ENCODE results near the gene CTBS.

DNA sequence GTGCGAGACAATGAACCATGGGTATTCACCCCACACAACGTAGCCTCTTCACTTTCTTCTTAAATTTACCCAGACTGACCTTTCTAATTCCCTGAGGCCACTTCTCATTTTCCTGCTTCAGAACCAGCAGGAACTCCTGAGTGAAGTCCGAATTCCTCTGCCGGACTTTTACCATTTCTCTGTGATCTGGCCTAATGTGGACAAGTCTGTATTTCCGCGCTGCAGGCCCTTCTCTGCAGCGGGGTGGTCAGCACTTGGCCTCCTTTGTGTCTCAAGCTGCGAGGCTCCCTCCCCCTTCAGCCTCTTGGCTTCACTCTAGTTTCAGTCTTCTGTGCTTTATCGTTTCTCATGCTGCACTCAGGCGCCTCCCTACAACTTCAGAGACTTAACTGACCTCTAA is 9.4 kb upstream of the CTBS start:
- TF ChIP-seq, protein P1, sequence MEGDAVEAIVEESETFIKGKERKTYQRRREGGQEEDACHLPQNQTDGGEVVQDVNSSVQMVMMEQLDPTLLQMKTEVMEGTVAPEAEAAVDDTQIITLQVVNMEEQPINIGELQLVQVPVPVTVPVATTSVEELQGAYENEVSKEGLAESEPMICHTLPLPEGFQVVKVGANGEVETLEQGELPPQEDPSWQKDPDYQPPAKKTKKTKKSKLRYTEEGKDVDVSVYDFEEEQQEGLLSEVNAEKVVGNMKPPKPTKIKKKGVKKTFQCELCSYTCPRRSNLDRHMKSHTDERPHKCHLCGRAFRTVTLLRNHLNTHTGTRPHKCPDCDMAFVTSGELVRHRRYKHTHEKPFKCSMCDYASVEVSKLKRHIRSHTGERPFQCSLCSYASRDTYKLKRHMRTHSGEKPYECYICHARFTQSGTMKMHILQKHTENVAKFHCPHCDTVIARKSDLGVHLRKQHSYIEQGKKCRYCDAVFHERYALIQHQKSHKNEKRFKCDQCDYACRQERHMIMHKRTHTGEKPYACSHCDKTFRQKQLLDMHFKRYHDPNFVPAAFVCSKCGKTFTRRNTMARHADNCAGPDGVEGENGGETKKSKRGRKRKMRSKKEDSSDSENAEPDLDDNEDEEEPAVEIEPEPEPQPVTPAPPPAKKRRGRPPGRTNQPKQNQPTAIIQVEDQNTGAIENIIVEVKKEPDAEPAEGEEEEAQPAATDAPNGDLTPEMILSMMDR (IDR thresholded peaks at IDR 0.05; ENCODE audit: low read length) = no peak
- no peak for TF ChIP-seq EZH2 (IDR thresholded peaks at IDR 0.05; ENCODE audit: borderline replicate concordance, low read length)

Data from OCI-LY1 (cell line).